Muscle of leg (tissue), 11 donors: ENCODE data around the gene CWC27. TPM values are rescaled to one million over a fixed set of nuclear protein-coding genes. Genes with fewer than 3 reads are reported as not detected.

Source experiments
- DNase-seq: peaks from one replicate; pipeline ENCODE4 v3.0.0; 2013
- H3K27ac ChIP-seq: one replicate; pipeline ENCODE4 v1.5.1; 2013; ENCODE audit warnings: mild to moderate bottlenecking, low read length, control low read depth
- H3K27me3 ChIP-seq: one replicate; pipeline ENCODE4 v1.6.1; 2013; ENCODE audit warnings: low read length; ENCODE audit not compliant: control insufficient read depth, insufficient read depth
- H3K36me3 ChIP-seq: one replicate; pipeline ENCODE4 v1.6.1; 2013; ENCODE audit warnings: low read length; ENCODE audit not compliant: control insufficient read depth, insufficient read depth
- H3K4me1 ChIP-seq: one replicate; pipeline ENCODE4 v1.6.1; 2013; ENCODE audit warnings: low read length; ENCODE audit not compliant: control insufficient read depth, insufficient read depth
- H3K4me3 ChIP-seq: one replicate; pipeline ENCODE4 v1.5.1; 2013; ENCODE audit warnings: low read length, control low read depth
- H3K9me3 ChIP-seq: replicated peaks from 2 replicates; pipeline ENCODE4 v1.6.1; 2013; ENCODE audit warnings: low read depth, low read length; ENCODE audit not compliant: control insufficient read depth
- WGBS: methylation state at CpG from one replicate; pipeline ENCODE4 v1.1.5; 2013; ENCODE audit warnings: missing lambda C conversion rate; ENCODE audit not compliant: insufficient coverage; 5-methylcytosine and 5-hydroxymethylcytosine counted together
- polyA plus RNA-seq, 8 donors: library from polyadenylated mRNA; unstranded; fragments of 120-200 nt; gene quantifications; one replicate each; pipeline versions ENCODE4 v1.2.1 to v1.2.3, GENCODE V29; 2013; ENCODE audit warnings: inconsistent platforms in 1 of 8, low replicate concordance in 1 of 8; ENCODE audit not compliant: insufficient read length in 8 of 8, insufficient read depth in 1 of 8
- total RNA-seq: library from RNA; stranded (reverse); fragments of 120-200 nt; gene quantifications from one replicate; pipeline ENCODE4 v1.2.4, GENCODE V29; 2013

Gene CWC27
- total and polyA plus RNA-seq, 9 donors = 14.7 to 29.3 (median 23.4) TPM

DNA sequence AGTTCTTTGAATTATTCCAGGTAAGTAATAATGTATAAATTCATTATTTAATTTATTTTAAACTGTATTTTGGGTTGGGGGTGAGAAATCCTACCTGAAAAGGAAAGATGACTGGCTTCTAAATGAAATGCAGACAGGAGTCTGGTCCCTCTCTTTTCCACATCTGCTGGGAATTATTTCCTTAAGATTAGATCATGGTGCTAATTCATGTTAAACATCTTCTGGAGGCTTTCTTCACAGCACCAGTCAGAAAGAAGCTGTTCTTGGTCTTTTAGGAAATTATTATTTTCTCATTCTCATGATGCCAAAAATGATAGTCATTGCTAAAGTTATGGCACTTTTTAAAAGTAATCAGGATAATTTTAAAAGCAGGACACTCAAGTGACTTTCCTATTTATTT is 254.2 kb downstream of the CWC27 start:
- Histone ChIP-seq H3K27ac (no peak overlapping the region), H3K36me3 (no peaks in the 10 kb centered on the region), H3K4me1 (peaks cover 2% of the 10 kb centered on the region), H3K4me3 (no peak overlapping the region), H3K27me3 (no peaks in the 10 kb centered on the region), H3K9me3 (no peaks in the 10 kb centered on the region)
- no peak for DNase-seq

DNA sequence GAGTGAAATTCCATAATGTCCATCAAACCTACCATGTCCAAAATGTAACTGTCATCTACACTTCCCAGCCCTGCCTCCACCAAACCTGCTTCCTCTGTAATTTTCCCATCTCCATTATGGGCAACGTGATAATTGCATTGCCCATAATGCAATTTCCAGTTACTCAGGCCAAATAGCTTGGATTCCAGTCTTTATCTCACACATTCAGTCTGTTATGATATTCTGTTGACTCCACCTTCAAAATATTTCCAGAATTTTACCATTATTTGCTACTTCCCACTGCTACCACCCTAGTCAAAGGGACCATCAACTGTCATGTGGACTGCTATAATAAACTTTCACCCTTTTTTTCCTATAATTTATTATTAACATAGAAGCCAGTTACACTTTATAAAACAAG is 256.0 kb downstream of the CWC27 start:
- Histone ChIP-seq H3K4me3 (no peak overlapping the region), H3K36me3 (no peaks in the 10 kb centered on the region), H3K27ac (no peak overlapping the region), H3K27me3 (no peaks in the 10 kb centered on the region), H3K4me1 (peaks cover 2% of the 10 kb centered on the region), H3K9me3 (no peaks in the 10 kb centered on the region)
- no peak for DNase-seq
- 89% methylated on average over 1 of the region's 1 CpG for WGBS

- Histone ChIP-seq H3K36me3 (no peaks in the 10 kb centered on the region), H3K4me1 (peaks cover 2% of the 10 kb centered on the region), H3K27me3 (no peaks in the 10 kb centered on the region), H3K27ac (no peak overlapping the region), H3K4me3 (no peak overlapping the region), H3K9me3 (no peaks in the 10 kb centered on the region)
- peak; percentile 94 for DNase-seq
- 16% methylated on average over 2 of the region's 3 CpGs for WGBS
Measured at GRCh38 chr5:65026816-65027548, 258.3 kb downstream of the CWC27 start.

- peaks cover 2% of the 10 kb centered on the region for H3K4me1 ChIP-seq
- no peak overlapping the region for H3K4me3 ChIP-seq
- no peak overlapping the region for H3K27ac ChIP-seq
- no peaks in the 10 kb centered on the region for H3K27me3 ChIP-seq
- DNase-seq = no peak
- no CpG with 5 or more reads among the region's 1 CpG for WGBS
- H3K9me3 ChIP-seq = no peaks in the 10 kb centered on the region
- no peaks in the 10 kb centered on the region for H3K36me3 ChIP-seq
Measured at GRCh38 chr5:65029178-65029577, 260.4 kb downstream of the CWC27 start.

DNA sequence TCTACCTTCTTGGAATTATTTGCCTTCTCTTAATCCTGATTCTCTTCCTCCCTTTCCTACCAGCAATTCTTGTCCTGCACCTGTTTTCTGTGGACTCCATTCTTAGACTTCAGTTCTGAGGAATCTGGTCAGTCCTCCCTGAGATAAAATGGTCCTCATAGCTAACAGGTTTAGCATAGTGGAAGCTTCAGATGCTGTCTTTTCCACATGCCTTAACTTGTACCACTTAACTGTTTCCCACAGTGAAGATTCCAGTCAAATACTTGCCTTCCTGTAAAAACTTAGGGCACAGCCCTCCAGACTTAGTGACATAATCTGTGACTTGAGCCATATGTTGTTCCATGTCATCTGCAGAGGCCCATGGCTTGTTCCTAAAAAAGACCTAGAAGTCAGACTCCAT is 261.3 kb downstream of the CWC27 start:
- Histone ChIP-seq H3K27me3 (no peaks in the 10 kb centered on the region), H3K4me1 (peaks cover 9% of the 10 kb centered on the region), H3K36me3 (no peaks in the 10 kb centered on the region), H3K4me3 (no peak overlapping the region), H3K27ac (no peak overlapping the region), H3K9me3 (no peaks in the 10 kb centered on the region)
- no peak for DNase-seq

DNA sequence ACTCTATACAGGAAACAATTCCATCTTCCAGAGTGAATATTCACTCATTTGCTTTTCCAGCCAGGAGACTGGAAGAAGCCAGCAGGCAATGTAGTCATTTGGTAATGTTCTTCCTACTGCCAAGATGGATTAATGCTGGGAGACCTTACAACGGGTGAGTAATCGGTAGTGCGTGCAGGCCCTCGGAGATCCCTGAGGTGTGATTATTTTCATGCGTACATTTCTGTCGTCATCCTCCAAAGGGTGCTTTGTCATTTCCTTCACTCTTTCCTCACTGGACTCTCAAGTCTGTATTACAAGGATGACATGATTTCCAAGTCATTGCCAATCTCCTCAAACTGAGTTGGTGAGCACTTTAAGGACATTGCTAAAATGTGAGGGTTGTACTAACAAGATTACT is 263.5 kb downstream of the CWC27 start:
- no CpG with 5 or more reads among the region's 6 CpGs for WGBS
- no peaks in the 10 kb centered on the region for H3K36me3 ChIP-seq
- peak; percentile 67 for DNase-seq
- no peak overlapping the region for H3K27ac ChIP-seq
- H3K9me3 ChIP-seq = no peaks in the 10 kb centered on the region
- no peaks in the 10 kb centered on the region for H3K27me3 ChIP-seq
- H3K4me3 ChIP-seq = no peak overlapping the region
- peaks cover 9% of the 10 kb centered on the region for H3K4me1 ChIP-seq

- 85% methylated on average over 3 of the region's 9 CpGs for WGBS
- H3K27ac ChIP-seq = peak overlapping the region; percentile 7
- no peaks in the 10 kb centered on the region for H3K9me3 ChIP-seq
- no peak overlapping the region for H3K4me3 ChIP-seq
- H3K4me1 ChIP-seq = peaks cover 12% of the 10 kb centered on the region
- DNase-seq = peak; percentile 34
- H3K36me3 ChIP-seq = no peaks in the 10 kb centered on the region
- no peaks in the 10 kb centered on the region for H3K27me3 ChIP-seq
Measured at GRCh38 chr5:65034029-65034812, 265.5 kb downstream of the CWC27 start.

- DNase-seq = no peak
- Histone ChIP-seq H3K27me3 (no peaks in the 10 kb centered on the region), H3K36me3 (no peaks in the 10 kb centered on the region), H3K9me3 (no peaks in the 10 kb centered on the region), H3K4me3 (peak overlapping the region; percentile 67), H3K4me1 (peaks cover 12% of the 10 kb centered on the region), H3K27ac (peak overlapping the region; percentile 90)
- 62% methylated on average over 6 of the region's 14 CpGs for WGBS
Measured at GRCh38 chr5:65034813-65035209, 266.1 kb downstream of the CWC27 start.

- WGBS = under 1% methylated on average over 60 of the region's 68 CpGs
Measured at GRCh38 chr5:65035211-65036206, 266.8 kb downstream of the CWC27 start.

More at GRCh38 chr5:65035211-65036206, 266.8 kb downstream of the CWC27 start:
- H3K27me3 ChIP-seq = no peaks in the 10 kb centered on the region
- peak overlapping the region; percentile 67 for H3K4me3 ChIP-seq
- peak; percentile 95 for DNase-seq
- peak overlapping the region; percentile 90 for H3K27ac ChIP-seq
- H3K9me3 ChIP-seq = no peaks in the 10 kb centered on the region
- peaks cover 12% of the 10 kb centered on the region for H3K4me1 ChIP-seq
- H3K36me3 ChIP-seq = no peaks in the 10 kb centered on the region
